22Rv1 (cell line): Measurements from ENCODE around the gene ABCA6.

Experiments used
- H3K27ac ChIP-seq: fragments of 450-650 bp; 2 replicates; pipeline ENCODE4 v1.5.1; 2017
- ZFX ChIP-seq: fragments of 450-650 bp; IDR thresholded peaks from 2 replicates; pipeline ENCODE4 v1.6.1; 2017; ENCODE audit warnings: antibody characterized with exemption, borderline replicate concordance
- TF ChIP-seq, protein P1 (sequence below): fragments of 450-650 bp; IDR thresholded peaks from 2 replicates; pipeline ENCODE4 v1.5.1; 2017; ENCODE audit warnings: mild to moderate bottlenecking

The ABCA6 gene, protein sequence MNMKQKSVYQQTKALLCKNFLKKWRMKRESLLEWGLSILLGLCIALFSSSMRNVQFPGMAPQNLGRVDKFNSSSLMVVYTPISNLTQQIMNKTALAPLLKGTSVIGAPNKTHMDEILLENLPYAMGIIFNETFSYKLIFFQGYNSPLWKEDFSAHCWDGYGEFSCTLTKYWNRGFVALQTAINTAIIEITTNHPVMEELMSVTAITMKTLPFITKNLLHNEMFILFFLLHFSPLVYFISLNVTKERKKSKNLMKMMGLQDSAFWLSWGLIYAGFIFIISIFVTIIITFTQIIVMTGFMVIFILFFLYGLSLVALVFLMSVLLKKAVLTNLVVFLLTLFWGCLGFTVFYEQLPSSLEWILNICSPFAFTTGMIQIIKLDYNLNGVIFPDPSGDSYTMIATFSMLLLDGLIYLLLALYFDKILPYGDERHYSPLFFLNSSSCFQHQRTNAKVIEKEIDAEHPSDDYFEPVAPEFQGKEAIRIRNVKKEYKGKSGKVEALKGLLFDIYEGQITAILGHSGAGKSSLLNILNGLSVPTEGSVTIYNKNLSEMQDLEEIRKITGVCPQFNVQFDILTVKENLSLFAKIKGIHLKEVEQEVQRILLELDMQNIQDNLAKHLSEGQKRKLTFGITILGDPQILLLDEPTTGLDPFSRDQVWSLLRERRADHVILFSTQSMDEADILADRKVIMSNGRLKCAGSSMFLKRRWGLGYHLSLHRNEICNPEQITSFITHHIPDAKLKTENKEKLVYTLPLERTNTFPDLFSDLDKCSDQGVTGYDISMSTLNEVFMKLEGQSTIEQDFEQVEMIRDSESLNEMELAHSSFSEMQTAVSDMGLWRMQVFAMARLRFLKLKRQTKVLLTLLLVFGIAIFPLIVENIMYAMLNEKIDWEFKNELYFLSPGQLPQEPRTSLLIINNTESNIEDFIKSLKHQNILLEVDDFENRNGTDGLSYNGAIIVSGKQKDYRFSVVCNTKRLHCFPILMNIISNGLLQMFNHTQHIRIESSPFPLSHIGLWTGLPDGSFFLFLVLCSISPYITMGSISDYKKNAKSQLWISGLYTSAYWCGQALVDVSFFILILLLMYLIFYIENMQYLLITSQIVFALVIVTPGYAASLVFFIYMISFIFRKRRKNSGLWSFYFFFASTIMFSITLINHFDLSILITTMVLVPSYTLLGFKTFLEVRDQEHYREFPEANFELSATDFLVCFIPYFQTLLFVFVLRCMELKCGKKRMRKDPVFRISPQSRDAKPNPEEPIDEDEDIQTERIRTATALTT (N-terminal part only)

GRCh38 chr17:69141431-69142174, at the start of gene ABCA6:
ABCA6 (minus strand) TSS chr17:69141895; CDS start chr17:69140703, 1,192 bp downstream.
- no peak for TF ChIP-seq ZFX
- TF ChIP-seq, protein P1, sequence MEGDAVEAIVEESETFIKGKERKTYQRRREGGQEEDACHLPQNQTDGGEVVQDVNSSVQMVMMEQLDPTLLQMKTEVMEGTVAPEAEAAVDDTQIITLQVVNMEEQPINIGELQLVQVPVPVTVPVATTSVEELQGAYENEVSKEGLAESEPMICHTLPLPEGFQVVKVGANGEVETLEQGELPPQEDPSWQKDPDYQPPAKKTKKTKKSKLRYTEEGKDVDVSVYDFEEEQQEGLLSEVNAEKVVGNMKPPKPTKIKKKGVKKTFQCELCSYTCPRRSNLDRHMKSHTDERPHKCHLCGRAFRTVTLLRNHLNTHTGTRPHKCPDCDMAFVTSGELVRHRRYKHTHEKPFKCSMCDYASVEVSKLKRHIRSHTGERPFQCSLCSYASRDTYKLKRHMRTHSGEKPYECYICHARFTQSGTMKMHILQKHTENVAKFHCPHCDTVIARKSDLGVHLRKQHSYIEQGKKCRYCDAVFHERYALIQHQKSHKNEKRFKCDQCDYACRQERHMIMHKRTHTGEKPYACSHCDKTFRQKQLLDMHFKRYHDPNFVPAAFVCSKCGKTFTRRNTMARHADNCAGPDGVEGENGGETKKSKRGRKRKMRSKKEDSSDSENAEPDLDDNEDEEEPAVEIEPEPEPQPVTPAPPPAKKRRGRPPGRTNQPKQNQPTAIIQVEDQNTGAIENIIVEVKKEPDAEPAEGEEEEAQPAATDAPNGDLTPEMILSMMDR: no peak
- no peak within 1 kb of the TSS for H3K27ac ChIP-seq

GRCh38 chr17:69188796-69189195, 47.1 kb upstream of the ABCA6 start:
- no peak overlapping the region for H3K27ac ChIP-seq
- TF ChIP-seq, protein P1: no peak
- no peak for TF ChIP-seq ZFX

GRCh38 chr17:69188064-69188463, 46.4 kb upstream of the ABCA6 start:
- TF ChIP-seq ZFX: no peak
- H3K27ac ChIP-seq: no peak overlapping the region

DNA sequence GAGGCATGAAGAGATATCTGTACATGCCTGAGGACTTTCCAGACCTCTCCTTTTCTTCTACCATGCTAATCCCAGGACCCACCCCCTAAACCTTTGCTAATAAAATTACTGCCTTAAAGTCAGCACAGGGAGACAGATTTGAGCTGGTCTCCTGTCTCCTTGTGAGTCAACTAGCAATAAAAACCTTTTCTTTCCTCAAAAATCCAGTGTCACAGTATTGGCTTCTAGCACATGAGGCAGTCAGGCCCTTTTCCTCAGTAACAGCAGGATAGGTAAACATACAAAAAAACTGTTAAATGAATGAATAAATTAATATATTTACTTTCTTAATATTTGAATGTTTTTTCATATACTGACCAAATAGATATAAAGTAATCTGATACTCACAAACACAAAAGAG, 45.6 kb upstream of the ABCA6 start:
- no peak overlapping the region for H3K27ac ChIP-seq

GRCh38 chr17:69179227-69179952, 37.7 kb upstream of the ABCA6 start:
- H3K27ac ChIP-seq: no peak overlapping the region
- TF ChIP-seq, protein P1: no peak
- TF ChIP-seq ZFX: no peak

More for the DNA sequence above, 45.6 kb upstream of the ABCA6 start:
- no peak for TF ChIP-seq ZFX
- TF ChIP-seq, protein P1: no peak

DNA sequence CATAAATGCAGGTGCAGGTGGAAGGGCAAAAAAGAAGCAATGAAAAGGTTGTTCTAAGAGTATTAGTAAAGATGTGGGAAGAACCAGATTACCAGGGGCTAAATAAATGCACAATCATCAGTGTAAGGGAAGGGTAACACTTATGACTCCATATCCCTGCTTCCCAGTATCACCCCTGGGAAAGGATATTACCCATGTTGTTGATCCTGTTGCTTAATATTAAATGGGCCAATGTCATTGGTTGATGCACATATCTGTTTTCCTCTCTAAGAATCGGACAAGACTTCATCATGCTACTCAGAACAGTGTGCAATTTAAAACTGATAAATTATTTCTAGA, 34.7 kb upstream of the ABCA6 start:
- no peak for TF ChIP-seq ZFX
- TF ChIP-seq, protein P1: no peak
- H3K27ac ChIP-seq: no peak overlapping the region
